Caco-2 (cell line): ENCODE results near the gene ABCD2. TPM values are rescaled to one million over a fixed set of nuclear protein-coding genes. Genes with fewer than 3 reads are reported as not detected.

Experiments used
- BruUV-seq: library from RNA; stranded (reverse); fragments of 400-500 nt; replicated peaks from 2 replicates; lab custom pipeline; 2021; lab: Mats Ljungman, UMichigan
- CTCF ChIA-PET: fragments of 300-600 bp; sonication (Branson Sonifier 250); formaldehyde crosslinking; loops from one replicate; lab custom pipeline; 2022; ENCODE audit warnings: antibody characterized with exemption; lab: Charles Lee
- POLR2A ChIA-PET: fragments of 300-600 bp; sonication (Branson Sonifier 250); formaldehyde crosslinking; loops from one replicate; lab custom pipeline; 2022; ENCODE audit warnings: antibody characterized with exemption; lab: Charles Lee
- DNase-seq, 2 experiments: peaks; one replicate each; pipeline versions ENCODE4 v3.0.0 to v3.0.0-alpha.2; 2020 to 2022
- H3K27me3 ChIP-seq: replicated peaks from 2 replicates; pipeline ENCODE4 v1.6.0; 2011; ENCODE audit warnings: low read length; ENCODE audit not compliant: control insufficient read depth, insufficient read depth
- H3K36me3 ChIP-seq: 2 replicates; pipeline ENCODE4 v1.5.1; 2011; ENCODE audit warnings: low read length; ENCODE audit not compliant: control insufficient read depth, insufficient read depth
- H3K4me1 ChIP-seq: fragments of 250-450 bp; sonication (Bioruptor Pico); 2 replicates; pipeline ENCODE4 v1.5.1; 2020; ENCODE audit warnings: mild to moderate bottlenecking
- H3K4me3 ChIP-seq: 2 replicates; pipeline ENCODE4 v1.5.1; 2011; ENCODE audit warnings: low read depth, mild to moderate bottlenecking, control low read depth, low read length
- H3K9me3 ChIP-seq: fragments of 250-450 bp; sonication (Bioruptor Pico); 2 replicates; pipeline ENCODE4 v1.5.1; 2020; ENCODE audit warnings: mild to moderate bottlenecking, moderate library complexity
- H3K27ac Mint-ChIP-seq: one replicate; pipeline ENCODE4 v1.8.0; 2022; ENCODE audit warnings: mixed read lengths; ENCODE audit not compliant: unreplicated experiment
- H3K27me3 Mint-ChIP-seq: one replicate; pipeline ENCODE4 v1.8.0; 2022; ENCODE audit warnings: mixed read lengths; ENCODE audit not compliant: insufficient read depth, unreplicated experiment
- H3K36me3 Mint-ChIP-seq: one replicate; pipeline ENCODE4 v1.8.0; 2022; ENCODE audit warnings: mild to moderate bottlenecking, mixed read lengths; ENCODE audit not compliant: insufficient read depth, unreplicated experiment
- H3K4me1 Mint-ChIP-seq: one replicate; pipeline ENCODE4 v1.8.0; 2022; ENCODE audit warnings: low read depth, mixed read lengths; ENCODE audit not compliant: unreplicated experiment
- H3K4me3 Mint-ChIP-seq: one replicate; pipeline ENCODE4 v1.8.0; 2022; ENCODE audit warnings: mild to moderate bottlenecking, moderate library complexity, mixed read lengths; ENCODE audit not compliant: unreplicated experiment
- H3K9me3 Mint-ChIP-seq: one replicate; pipeline ENCODE4 v1.8.0; 2022; ENCODE audit warnings: mixed read lengths; ENCODE audit not compliant: unreplicated experiment
- intact Hi-C: fragments of 100-400 bp; cut with micrococcal nuclease; formaldehyde crosslinking; loops from one replicate; pipeline ENCODE4 v1.10.0; 2022; ENCODE audit not compliant: unreplicated experiment
- total RNA-seq: library from RNA; stranded (reverse); gene quantifications from 2 replicates; pipeline ENCODE4 v1.2.3, GENCODE V29; 2022
- TF ChIP-seq, protein P1 (sequence below), 2 experiments: fragments of 200-600 bp in 1 of 2; IDR thresholded peaks; 1 replicate in 1 of 2; 2 replicates in 1 of 2; pipeline versions ENCODE4 v1.5.1 to v1.8.0; 2011 to 2022; ENCODE audit warnings: antibody characterized with exemption in 1 of 2, control low read depth in 1 of 2, inconsistent platforms in 1 of 2, low read depth in 1 of 2, low read length in 1 of 2, mild to moderate bottlenecking in 1 of 2, moderate library complexity in 1 of 2; ENCODE audit not compliant: insufficient read depth in 1 of 2, severe bottlenecking in 1 of 2, unreplicated experiment in 1 of 2

Gene ABCD2
- total RNA-seq, 1 experiment from 2014 or later, result not detected

DNA sequence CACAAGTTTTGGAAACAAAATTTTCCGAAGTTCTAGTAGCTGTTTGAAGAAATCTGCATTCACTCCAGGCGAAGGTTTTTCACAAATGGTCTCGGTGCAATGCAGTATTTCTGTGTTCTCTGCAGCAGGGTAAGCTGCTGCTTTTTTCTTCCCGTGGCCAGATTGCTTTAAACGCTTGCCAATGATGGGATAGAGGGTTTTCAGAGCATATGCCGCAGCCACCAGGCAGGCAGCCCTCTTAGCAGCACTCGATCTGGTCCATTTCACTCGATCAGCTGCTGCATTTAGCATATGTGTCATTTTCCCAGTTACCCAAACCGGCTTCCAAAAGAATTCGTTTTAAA lies 315 bp downstream of the ABCD2 start:
- no peak overlapping the region for H3K27ac Mint-ChIP-seq
- no peaks in the 10 kb centered on the region for H3K27me3 Mint-ChIP-seq
- TF ChIP-seq, protein P1, sequence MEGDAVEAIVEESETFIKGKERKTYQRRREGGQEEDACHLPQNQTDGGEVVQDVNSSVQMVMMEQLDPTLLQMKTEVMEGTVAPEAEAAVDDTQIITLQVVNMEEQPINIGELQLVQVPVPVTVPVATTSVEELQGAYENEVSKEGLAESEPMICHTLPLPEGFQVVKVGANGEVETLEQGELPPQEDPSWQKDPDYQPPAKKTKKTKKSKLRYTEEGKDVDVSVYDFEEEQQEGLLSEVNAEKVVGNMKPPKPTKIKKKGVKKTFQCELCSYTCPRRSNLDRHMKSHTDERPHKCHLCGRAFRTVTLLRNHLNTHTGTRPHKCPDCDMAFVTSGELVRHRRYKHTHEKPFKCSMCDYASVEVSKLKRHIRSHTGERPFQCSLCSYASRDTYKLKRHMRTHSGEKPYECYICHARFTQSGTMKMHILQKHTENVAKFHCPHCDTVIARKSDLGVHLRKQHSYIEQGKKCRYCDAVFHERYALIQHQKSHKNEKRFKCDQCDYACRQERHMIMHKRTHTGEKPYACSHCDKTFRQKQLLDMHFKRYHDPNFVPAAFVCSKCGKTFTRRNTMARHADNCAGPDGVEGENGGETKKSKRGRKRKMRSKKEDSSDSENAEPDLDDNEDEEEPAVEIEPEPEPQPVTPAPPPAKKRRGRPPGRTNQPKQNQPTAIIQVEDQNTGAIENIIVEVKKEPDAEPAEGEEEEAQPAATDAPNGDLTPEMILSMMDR (IDR thresholded peaks at IDR 0.05; ENCODE audit: insufficient read depth in 1 of 2, low read depth in 1 of 2, low read length in 1 of 2, severe bottlenecking in 1 of 2, unreplicated experiment in 1 of 2), result no peak
- H3K4me3 Mint-ChIP-seq, result no peak overlapping the region
- Histone ChIP-seq H3K27me3 (no peaks in the 10 kb centered on the region), H3K4me1 (0 out of 2 replicates have a peak, but pooled peaks cover 3% of the 10 kb centered on the region), H3K36me3 (no peaks in the 10 kb centered on the region), H3K4me3 (no peak overlapping the region), H3K9me3 (no peaks in the 10 kb centered on the region)
- H3K4me1 Mint-ChIP-seq, result no peaks in the 10 kb centered on the region
- CTCF ChIA-PET, result interaction anchor here (0.7 to 1.0 kb wide), 3 partner anchors 27 to 103 kb away, joined by 4 to 6 read pairs (median 4); no protein-coding TSS in a partner anchor
- POLR2A ChIA-PET, result no interaction called here
- no peaks in the 10 kb centered on the region for H3K9me3 Mint-ChIP-seq
- intact Hi-C loops, result loop anchor here (10.0 kb wide), 2 partner anchors 174 to 304 kb away; partner anchors contain the start of gene KIF21A
- no peaks in the 10 kb centered on the region for H3K36me3 Mint-ChIP-seq
- DNase-seq, result no peak
- no TSS peak for BruUV-seq

DNA sequence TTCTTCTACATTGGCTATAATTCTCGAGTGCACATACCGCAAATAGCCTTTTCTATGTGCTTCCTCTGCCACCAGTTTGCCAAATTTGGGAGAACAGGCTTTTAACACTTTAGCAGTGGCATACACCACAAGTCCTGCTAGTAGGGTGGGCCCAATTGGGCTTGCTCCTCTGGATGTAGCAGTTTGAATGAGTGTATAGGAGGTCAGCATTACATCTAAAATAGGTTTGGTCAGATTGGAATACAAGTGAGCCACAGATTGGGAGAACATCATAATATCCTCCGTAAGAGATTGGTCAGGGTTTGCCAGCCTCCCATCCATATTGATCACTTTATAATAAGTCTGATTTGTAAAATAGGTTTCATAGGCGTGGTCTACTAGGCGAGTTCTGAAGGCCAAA lies 902 bp downstream of the ABCD2 start:
- Mint-ChIP-seq H3K4me3 (no peak overlapping the region), H3K4me1 (no peaks in the 10 kb centered on the region), H3K27me3 (no peaks in the 10 kb centered on the region), H3K9me3 (no peaks in the 10 kb centered on the region), H3K27ac (no peak overlapping the region), H3K36me3 (no peaks in the 10 kb centered on the region)
- ChIA-PET POLR2A (no interaction called here), CTCF (no interaction called here)
- no TSS peak for BruUV-seq
- TF ChIP-seq, protein P1 (IDR thresholded peaks at IDR 0.05; ENCODE audit: insufficient read depth in 1 of 2, low read depth in 1 of 2, low read length in 1 of 2, severe bottlenecking in 1 of 2, unreplicated experiment in 1 of 2), result no peak
- no peaks in the 10 kb centered on the region for H3K27me3 ChIP-seq
- H3K4me3 ChIP-seq, result no peak overlapping the region
- no peaks in the 10 kb centered on the region for H3K36me3 ChIP-seq
- no peaks in the 10 kb centered on the region for H3K9me3 ChIP-seq
- no peak for DNase-seq
- 0 out of 2 replicates have a peak, but pooled peaks cover 3% of the 10 kb centered on the region for H3K4me1 ChIP-seq
- intact Hi-C loops, result loop anchor here (10.0 kb wide), 2 partner anchors 174 to 304 kb away; partner anchors contain the start of gene KIF21A

DNA sequence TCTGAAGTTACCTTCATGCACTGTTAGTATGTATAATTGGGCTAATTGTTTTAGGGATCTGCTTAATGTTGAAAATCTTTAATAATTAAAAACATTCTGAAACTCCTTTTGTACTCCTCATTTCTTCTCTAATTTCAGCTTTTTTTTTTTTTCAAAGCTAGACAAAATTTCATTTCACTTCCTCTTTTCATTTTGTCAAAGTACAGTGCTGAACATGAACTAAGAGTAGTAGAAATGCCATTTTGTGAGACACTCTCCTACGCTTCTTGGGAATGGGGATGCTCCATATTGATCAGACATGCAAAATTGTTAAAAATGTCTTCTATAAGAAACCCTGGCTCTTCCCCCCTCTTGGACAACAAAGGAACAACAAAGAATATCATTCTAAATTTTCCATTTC lies 1.7 kb downstream of the ABCD2 start:
- CTCF ChIA-PET, result no interaction called here
- no peak for DNase-seq
- Mint-ChIP-seq H3K4me1 (no peaks in the 10 kb centered on the region), H3K4me3 (no peak overlapping the region), H3K27me3 (no peaks in the 10 kb centered on the region), H3K36me3 (no peaks in the 10 kb centered on the region), H3K9me3 (no peaks in the 10 kb centered on the region), H3K27ac (no peak overlapping the region)
- H3K36me3 ChIP-seq, result no peaks in the 10 kb centered on the region
- no peak overlapping the region for H3K4me3 ChIP-seq
- 0 out of 2 replicates have a peak, but pooled peaks cover 3% of the 10 kb centered on the region for H3K4me1 ChIP-seq
- POLR2A ChIA-PET, result no interaction called here
- TF ChIP-seq, protein P1 (IDR thresholded peaks at IDR 0.05; ENCODE audit: insufficient read depth in 1 of 2, low read depth in 1 of 2, low read length in 1 of 2, severe bottlenecking in 1 of 2, unreplicated experiment in 1 of 2), result no peak
- BruUV-seq, result no TSS peak
- intact Hi-C loops, result loop anchor here (10.0 kb wide), 2 partner anchors 173 to 303 kb away; partner anchors contain the start of gene KIF21A
- H3K27me3 ChIP-seq, result no peaks in the 10 kb centered on the region
- no peaks in the 10 kb centered on the region for H3K9me3 ChIP-seq
